Heart left ventricle (tissue), 13 donors: Measurements from ENCODE around the gene RDM1.

ENCODE experiments used
- CTCF ChIP-seq, 12 donors: fragments of 200-600 bp; sonication (generic) in 4 of 12; IDR thresholded peaks; one replicate each; pipeline versions ENCODE4 v1.5.0 to v1.8.0; 2018 to 2022; ENCODE audit warnings: antibody characterized with exemption in 12 of 12, mild to moderate bottlenecking in 5 of 12
- POLR2A ChIP-seq, 2 donors: fragments of 450-650 bp; IDR thresholded peaks; one replicate each; pipeline ENCODE4 v1.6.1; 2017; ENCODE audit warnings: antibody characterized with exemption in 2 of 2, mild to moderate bottlenecking in 2 of 2, moderate library complexity in 2 of 2
- donor health status: ischemic (EF 13 %, LVEDD 7.1; RV severe dilation, severe dysfunction).
- donor health status: DM: no; HTN: yes; CAD: no.
- donor health status: DM: no; HTN: no; CAD: no.
- donor health status: ischemic (EF 25% LVEDD 6.9; RV normal size, moderate dysfunction).
- donor health status: ischemic (EF 25% LVEDD 5.7; RV mildly dilated, moderate dysfunction).
- donor health status: ischemic (EF 35%, LVEDD 5.7; RV mildly dilated, moderate dysfunction).
- donor health status: nonischemic (EF 11% LVEDD 7.7; RV severe dilation, severe dysfunction).
- donor health status: DM: yes; HTN: yes; CAD: no.
- donor health status: PGD.
- donor health status: ischemic (EF 29% LVEDD 5.4; RV normal size, mild dysfunction).
- donor health status: nonischemic (EF 23%, LVEDD 6.1; RV moderate dilation, normal function).

DNA sequence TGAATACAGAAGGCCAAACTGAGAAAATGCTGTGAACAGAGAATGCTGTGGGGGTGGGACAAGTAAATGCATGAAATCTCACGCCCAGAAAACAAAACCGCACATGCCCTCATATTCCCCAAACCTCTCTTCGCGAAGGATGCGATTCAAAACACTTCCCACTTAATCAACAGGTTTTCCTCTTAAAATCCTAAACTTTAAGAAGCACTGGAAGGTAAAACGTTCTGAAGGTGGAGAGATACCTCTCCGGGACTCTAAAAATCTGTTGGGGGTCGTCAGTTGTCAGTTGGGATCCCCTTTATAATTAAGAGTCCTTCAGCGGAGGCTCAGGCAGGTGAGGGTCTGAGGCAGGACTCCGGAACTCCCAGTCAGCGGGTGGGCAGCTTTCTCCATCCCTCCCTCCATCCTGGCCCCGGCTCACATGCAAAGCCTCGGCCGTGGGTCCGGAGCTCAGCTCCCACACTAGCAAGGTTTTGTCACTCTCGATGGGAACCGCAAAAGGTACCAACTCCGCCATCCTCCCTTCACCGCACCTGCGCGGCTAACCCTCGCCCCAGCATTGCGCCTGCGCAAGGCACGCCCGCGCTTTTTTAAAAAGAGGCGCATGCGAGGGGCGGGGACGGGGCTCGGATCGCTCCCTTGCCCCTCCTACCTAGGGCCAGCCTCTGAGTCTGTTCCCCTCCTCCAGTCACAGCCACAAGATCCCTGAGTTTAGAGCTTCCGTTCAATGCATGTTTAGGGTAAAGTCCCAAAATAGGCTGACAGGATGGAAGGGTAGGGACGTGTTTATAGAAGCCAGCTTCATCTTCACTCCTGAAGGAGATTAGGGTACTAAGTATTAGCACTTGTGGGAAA, at the start of gene RDM1:
- no peak for TF ChIP-seq CTCF (IDR thresholded peaks at IDR 0.05)
- no peak for TF ChIP-seq POLR2A (IDR thresholded peaks at IDR 0.05)
